CD1c-positive myeloid dendritic cell (primary cell): ENCODE measurements around the gene IGF2BP1.
"Not testable (repeated sequence)": the region's sequence is repeated elsewhere in the genome, so short reads cannot be mapped to it uniquely, and the experiment has no call there.

ENCODE experiments used
- DNase-seq: peaks from one replicate; pipeline ENCODE4 v3.0.0-alpha.2; 2016; ENCODE audit errors: extremely low spot score

The IGF2BP1 gene

GRCh38 chr17:49100601-49101000 is 103.4 kb downstream of the IGF2BP1 start:
- DNase-seq: no peak

- DNase-seq: no peak
Observed at GRCh38 chr17:49101054-49101534, 103.9 kb downstream of the IGF2BP1 start.

- DNase-seq: not testable (repeated sequence)
Observed at GRCh38 chr17:49103360-49103759, 106.2 kb downstream of the IGF2BP1 start.

GRCh38 chr17:49104511-49105074 is 107.4 kb downstream of the IGF2BP1 start:
- no peak for DNase-seq
